ENCODE data around the gene ORAI2. TPM values are rescaled to one million over a fixed set of nuclear protein-coding genes. Genes with fewer than 3 reads are reported as not detected.

The ORAI2 gene
- polyA plus RNA-seq, 1 donor (not counting 4 experiments of a cell fraction or from before 2014, with no cell fraction given): 2.0 TPM

GRCh38 chr7:102456327-102456726 is 23.0 kb downstream of the ORAI2 start:
- Histone ChIP-seq H3K4me1 (ENCODE audit: control insufficient read depth, extremely low read depth, insufficient read depth, low read length) (peaks cover 7% of the 10 kb centered on the region), H2AFZ (ENCODE audit: control insufficient read depth, low read length) (no peak overlapping the region), H3K36me3 (ENCODE audit: control insufficient read depth in 2 of 2, extremely low read depth in 1 of 2, insufficient read depth in 2 of 2, low read length in 2 of 2) (peaks cover 4 to 14% of the 10 kb centered on the region in 2 experiments), H3K9me1 (ENCODE audit: control insufficient read depth, extremely low read depth, insufficient read depth, low read length) (no peaks in the 10 kb centered on the region), H3K27me3 (ENCODE audit: control insufficient read depth, extremely low read depth, insufficient read depth, low read length) (no peaks in the 10 kb centered on the region), H3K4me3 (ENCODE audit: control insufficient read depth in 2 of 3, extremely low read depth in 1 of 3, insufficient read depth in 2 of 3, low read depth in 1 of 3, low read length in 3 of 3) (no peak overlapping the region), H3K27ac (ENCODE audit: control insufficient read depth, insufficient read depth, low read length) (no peak overlapping the region), H4K20me1 (ENCODE audit: control insufficient read depth, extremely low read depth, insufficient read depth, low read length) (no peaks in the 10 kb centered on the region), H3K79me2 (ENCODE audit: control insufficient read depth, insufficient read depth, low read length) (no peaks in the 10 kb centered on the region), H3K4me2 (ENCODE audit: control insufficient read depth, extremely low read depth, insufficient read depth, low read depth, low read length) (no peak overlapping the region), H3K9me3 (ENCODE audit: control insufficient read depth, low read depth, low read length) (no peaks in the 10 kb centered on the region), H3K9ac (ENCODE audit: control insufficient read depth, extremely low read depth, insufficient read depth, low read length) (no peak overlapping the region)
- FAIRE-seq (no peak), DNase-seq (ENCODE audit: low read depth, low spot score) (no peak)
- dilution Hi-C loops (cut with MboI; ENCODE audit: extremely low pct_ligation_motif_present, low sequenced_read_pairs): no loop called here
- no peak for TF ChIP-seq CTCF (optimal IDR thresholded peaks at IDR 0.05 in 1 of 3, IDR thresholded peaks at IDR 0.05 in 1 of 3, conservative IDR thresholded peaks at IDR 0.05 in 1 of 3; ENCODE audit: extremely low read depth in 1 of 3, insufficient read depth in 2 of 3, low read length in 3 of 3)
- TF ChIP-seq EZH2 (IDR thresholded peaks at IDR 0.05; ENCODE audit: low read length): no peak

DNA sequence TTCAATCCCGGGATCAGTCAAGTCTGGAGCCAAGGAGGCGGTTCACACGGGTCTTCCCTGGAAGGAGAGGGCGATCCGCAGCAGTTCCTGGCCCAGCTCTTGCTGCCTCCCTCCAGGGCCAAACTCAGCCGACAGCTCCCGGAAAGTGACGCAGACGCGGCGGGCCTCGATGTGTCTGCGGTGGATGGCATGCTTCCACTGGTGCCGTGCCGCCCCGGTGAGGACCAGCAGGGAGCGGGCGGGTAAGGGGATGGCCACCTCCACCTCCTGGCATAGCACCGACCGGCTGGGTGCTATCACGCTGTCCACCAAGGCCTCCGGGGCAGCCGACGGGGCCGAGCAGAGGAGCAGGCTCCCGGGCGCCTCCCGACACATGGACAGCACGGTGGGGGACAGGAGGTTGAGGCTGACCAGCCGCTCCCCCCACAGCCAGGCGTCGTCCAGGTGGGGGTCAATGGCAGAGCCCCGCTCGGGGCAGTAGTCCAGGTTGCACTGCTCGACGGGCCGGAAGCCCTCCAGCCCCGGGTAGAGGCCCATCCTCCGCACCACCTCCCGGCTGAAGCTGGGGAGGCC is 24.1 kb downstream of the ORAI2 start:
- dilution Hi-C loops (cut with MboI; ENCODE audit: extremely low pct_ligation_motif_present, low sequenced_read_pairs): no loop called here
- no peak overlapping the region for H3K4me2 ChIP-seq (ENCODE audit: control insufficient read depth, extremely low read depth, insufficient read depth, low read depth, low read length)
- H4K20me1 ChIP-seq (ENCODE audit: control insufficient read depth, extremely low read depth, insufficient read depth, low read length): no peaks in the 10 kb centered on the region
- FAIRE-seq: no peak
- DNase-seq (ENCODE audit: low read depth, low spot score): no peak
- TF ChIP-seq EZH2 (IDR thresholded peaks at IDR 0.05; ENCODE audit: low read length): no peak
- no peak for TF ChIP-seq CTCF (optimal IDR thresholded peaks at IDR 0.05 in 1 of 3, IDR thresholded peaks at IDR 0.05 in 1 of 3, conservative IDR thresholded peaks at IDR 0.05 in 1 of 3; ENCODE audit: extremely low read depth in 1 of 3, insufficient read depth in 2 of 3, low read length in 3 of 3)
- H3K27ac ChIP-seq (ENCODE audit: control insufficient read depth, insufficient read depth, low read length): no peak overlapping the region
- no peaks in the 10 kb centered on the region for H3K4me1 ChIP-seq (ENCODE audit: control insufficient read depth, extremely low read depth, insufficient read depth, low read length)
- H3K9ac ChIP-seq (ENCODE audit: control insufficient read depth, extremely low read depth, insufficient read depth, low read length): no peak overlapping the region
- H3K79me2 ChIP-seq (ENCODE audit: control insufficient read depth, insufficient read depth, low read length): no peaks in the 10 kb centered on the region
- H3K9me3 ChIP-seq (ENCODE audit: control insufficient read depth, low read depth, low read length): no peaks in the 10 kb centered on the region
- no peaks in the 10 kb centered on the region for H3K9me1 ChIP-seq (ENCODE audit: control insufficient read depth, extremely low read depth, insufficient read depth, low read length)
- no peaks in the 10 kb centered on the region for H3K27me3 ChIP-seq (ENCODE audit: control insufficient read depth, extremely low read depth, insufficient read depth, low read length)
- no peak overlapping the region for H3K4me3 ChIP-seq (ENCODE audit: control insufficient read depth in 2 of 3, extremely low read depth in 1 of 3, insufficient read depth in 2 of 3, low read depth in 1 of 3, low read length in 3 of 3)
- no peak overlapping the region for H2AFZ ChIP-seq (ENCODE audit: control insufficient read depth, low read length)
- H3K36me3 ChIP-seq (ENCODE audit: control insufficient read depth in 2 of 2, extremely low read depth in 1 of 2, insufficient read depth in 2 of 2, low read length in 2 of 2): peaks cover 4 to 14% of the 10 kb centered on the region in 2 experiments
